SK-N-SH treated with all-trans-retinoic acid at 6 μM for 48 hours (cell line): ENCODE measurements around the gene LRRC42.
A peak's percentile ranks its signal among the peaks of the same experiment; 100 is the strongest.

Source experiments
- ATAC-seq: fragments of 200-7000 bp; cut with Tn5 transposase; 3 replicates; pipeline ENCODE4 v1.9.1; 2020; ENCODE audit warnings: mild to moderate bottlenecking, moderate library complexity
- BACH2 ChIP-seq: fragments of 250-450 bp; sonication (Bioruptor Pico); IDR thresholded peaks from 2 replicates; pipeline ENCODE4 v1.9.0; 2021; ENCODE audit warnings: mild to moderate bottlenecking, borderline replicate concordance
- CSDC2 ChIP-seq: fragments of 250-450 bp; sonication (Bioruptor Pico); IDR thresholded peaks from 2 replicates; pipeline ENCODE4 v1.5.0; 2020; ENCODE audit warnings: mild to moderate bottlenecking, moderate library complexity
- CSRNP3 ChIP-seq: fragments of 250-450 bp; sonication (Bioruptor Pico); IDR thresholded peaks from 2 replicates; pipeline ENCODE4 v1.5.1; 2021; ENCODE audit warnings: mild to moderate bottlenecking, moderate library complexity
- ESRRG ChIP-seq: fragments of 250-450 bp; sonication (Bioruptor Pico); IDR thresholded peaks from 2 replicates; pipeline ENCODE4 v1.6.1; 2021; ENCODE audit warnings: mild to moderate bottlenecking
- OSR1 ChIP-seq: fragments of 250-450 bp; sonication (Bioruptor Pico); IDR thresholded peaks from 2 replicates; pipeline ENCODE4 v1.8.0; 2022; ENCODE audit warnings: moderate library complexity, mild to moderate bottlenecking, inconsistent platforms
- POU6F1 ChIP-seq: fragments of 250-450 bp; sonication (Bioruptor Pico); IDR thresholded peaks from 2 replicates; pipeline ENCODE4 v1.8.0; 2021; ENCODE audit warnings: low read depth, mild to moderate bottlenecking, moderate library complexity, borderline replicate concordance
- PPARA ChIP-seq: fragments of 250-450 bp; sonication (Bioruptor Pico); IDR thresholded peaks from 2 replicates; pipeline ENCODE4 v1.5.0; 2020; ENCODE audit warnings: mild to moderate bottlenecking, borderline replicate concordance
- RARB ChIP-seq: fragments of 250-450 bp; sonication (Bioruptor Pico); IDR thresholded peaks from 2 replicates; pipeline ENCODE4 v1.8.0; 2021; ENCODE audit warnings: mild to moderate bottlenecking, moderate library complexity
- SNAI2 ChIP-seq: fragments of 250-450 bp; sonication (Bioruptor Pico); IDR thresholded peaks from 2 replicates; pipeline ENCODE4 v1.5.0; 2020; ENCODE audit warnings: mild to moderate bottlenecking, moderate library complexity
- TCF4 ChIP-seq: fragments of 250-450 bp; sonication (Bioruptor Pico); IDR thresholded peaks from 2 replicates; pipeline ENCODE4 v1.8.0; 2021; ENCODE audit warnings: mild to moderate bottlenecking, moderate library complexity, borderline replicate concordance
- TOX ChIP-seq: fragments of 250-450 bp; sonication (Bioruptor Pico); IDR thresholded peaks from 2 replicates; pipeline ENCODE4 v1.8.0; 2021; ENCODE audit warnings: mild to moderate bottlenecking, moderate library complexity, borderline replicate concordance
- ZC3H10 ChIP-seq: fragments of 250-450 bp; sonication (Bioruptor Pico); IDR thresholded peaks from 2 replicates; pipeline ENCODE4 v1.5.1; 2021; ENCODE audit warnings: mild to moderate bottlenecking, moderate library complexity
- ZFP30 ChIP-seq: fragments of 450-650 bp; formaldehyde crosslinking; IDR thresholded peaks from 2 replicates; pipeline ENCODE4 v1.5.0; 2022; ENCODE audit warnings: mild to moderate bottlenecking, moderate library complexity
- ZNF565 ChIP-seq: fragments of 450-650 bp; formaldehyde crosslinking; conservative IDR thresholded peaks from 2 replicates; pipeline ENCODE4 v1.5.0; 2020; ENCODE audit warnings: low read depth, mild to moderate bottlenecking, moderate library complexity
- ZNF70 ChIP-seq: fragments of 450-650 bp; formaldehyde crosslinking; IDR thresholded peaks from 2 replicates; pipeline ENCODE4 v1.5.0; 2020; ENCODE audit warnings: mild to moderate bottlenecking, moderate library complexity
- ZNF8 ChIP-seq: fragments of 450-650 bp; formaldehyde crosslinking; IDR thresholded peaks from 2 replicates; pipeline ENCODE4 v1.5.0; 2020; ENCODE audit warnings: mild to moderate bottlenecking, moderate library complexity
- TF ChIP-seq, protein P1 (sequence below): fragments of 250-450 bp; sonication (Bioruptor Pico); IDR thresholded peaks from 2 replicates; pipeline ENCODE4 v1.8.0; 2020; ENCODE audit warnings: mild to moderate bottlenecking, moderate library complexity, borderline replicate concordance
- TF ChIP-seq, protein P2 (sequence below): fragments of 250-450 bp; sonication (Bioruptor Pico); IDR thresholded peaks from 2 replicates; pipeline ENCODE4 v1.5.1; 2020; ENCODE audit warnings: low read depth, mild to moderate bottlenecking, moderate library complexity

The LRRC42 gene

DNA sequence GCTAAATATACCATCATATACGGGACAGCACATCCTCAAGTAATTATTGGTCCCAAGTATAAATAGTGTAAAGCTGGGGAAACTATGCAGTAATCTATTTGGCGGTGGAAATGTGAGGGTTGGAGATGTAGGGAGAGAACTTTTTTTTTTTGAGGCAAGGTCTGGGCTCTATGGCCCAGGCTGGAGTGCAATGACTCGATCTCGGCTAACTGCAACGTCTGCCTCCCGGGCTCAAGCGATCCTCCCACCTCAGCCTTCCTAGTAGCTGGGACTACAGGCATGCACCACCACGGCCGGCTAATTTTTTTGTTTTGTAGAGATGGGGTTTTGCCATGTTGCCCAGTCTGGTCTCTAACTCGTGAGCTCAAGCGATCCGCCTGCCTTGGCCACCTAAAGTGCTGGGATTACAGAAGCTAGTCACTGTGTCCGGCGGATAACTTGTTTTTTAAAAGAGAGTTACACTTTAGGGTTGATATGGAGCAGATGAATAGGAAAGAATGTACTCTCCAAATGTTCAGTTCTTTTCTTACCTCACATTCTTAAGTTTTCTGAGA, 2.6 kb upstream of the LRRC42 start (continued):
- TF ChIP-seq CSRNP3 (CRISPR knock-in tag), result no peak
- TF ChIP-seq SNAI2 (CRISPR knock-in tag), result no peak
- no peak for TF ChIP-seq RARB (CRISPR knock-in tag)
- TF ChIP-seq ZFP30 (CRISPR knock-in tag), result no peak
- TF ChIP-seq ZNF8 (CRISPR knock-in tag), result no peak
- TF ChIP-seq PPARA (CRISPR knock-in tag), result no peak

GRCh38 chr1:53944469-53945182, 1.5 kb upstream of the LRRC42 start:
- TF ChIP-seq ZC3H10 (CRISPR knock-in tag), result no peak
- no peak for TF ChIP-seq TOX (CRISPR knock-in tag)
- no peak for TF ChIP-seq ZNF70 (CRISPR knock-in tag)
- TF ChIP-seq ZNF8 (CRISPR knock-in tag), result no peak
- no peak for TF ChIP-seq ZNF565 (CRISPR knock-in tag)
- TF ChIP-seq TCF4 (CRISPR knock-in tag), result no peak
- no peak for TF ChIP-seq CSRNP3 (CRISPR knock-in tag)
- no peak for TF ChIP-seq BACH2 (CRISPR knock-in tag)
- TF ChIP-seq PPARA (CRISPR knock-in tag), result no peak
- TF ChIP-seq OSR1 (CRISPR knock-in tag), result no peak
- no peak for TF ChIP-seq SNAI2 (CRISPR knock-in tag)
- TF ChIP-seq POU6F1 (CRISPR knock-in tag), result no peak
- TF ChIP-seq ESRRG (CRISPR knock-in tag), result no peak
- ATAC-seq, result peak; percentile 1; the same call in 1 of the 3 replicates

GRCh38 chr1:53945183-53945432, 1.0 kb upstream of the LRRC42 start:
- TF ChIP-seq ZNF565 (CRISPR knock-in tag) (no peak), OSR1 (CRISPR knock-in tag) (no peak)
- no peak for ATAC-seq

DNA sequence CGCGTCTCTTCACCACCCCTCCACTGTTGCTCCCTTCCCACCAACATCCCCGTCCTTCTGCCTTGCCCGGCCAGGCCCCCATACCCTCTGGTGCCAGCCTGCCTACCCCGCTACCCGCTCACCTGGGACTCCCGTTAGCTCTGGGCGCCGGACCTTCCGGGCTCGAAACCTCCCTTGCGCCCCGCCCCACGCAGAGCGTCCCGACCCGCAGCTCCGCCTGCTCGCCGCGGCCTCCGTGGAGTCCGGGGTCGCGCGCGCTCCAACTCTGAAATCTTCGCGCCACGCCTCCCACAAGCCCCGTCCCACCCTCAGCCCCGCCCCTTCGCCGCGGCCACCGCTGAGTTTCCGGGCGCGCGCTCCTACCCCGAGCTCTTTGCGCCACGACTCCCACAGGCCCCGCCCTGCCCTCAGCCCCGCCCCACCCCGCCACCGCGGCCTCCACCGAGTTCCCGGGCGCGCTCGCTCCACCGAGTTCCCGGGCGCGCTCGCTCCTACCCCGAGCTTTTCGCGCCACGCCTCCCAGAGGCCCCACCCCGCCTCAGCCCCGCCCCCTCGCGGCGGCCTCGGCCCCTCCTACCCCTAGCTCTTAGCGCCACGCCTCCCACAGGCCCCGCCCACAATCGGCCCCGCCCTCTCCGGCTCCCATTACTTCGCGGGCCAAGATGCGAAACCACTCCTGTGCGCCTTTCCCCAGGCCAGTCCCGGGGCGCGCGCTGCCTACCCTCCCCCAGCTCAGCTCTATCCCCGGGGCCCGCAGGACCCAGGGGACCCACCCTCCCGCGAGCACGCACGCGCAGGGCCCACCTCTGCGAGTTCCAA, 508 bp upstream of the LRRC42 start, which contains the start of gene IFT25:
TSS of gene IFT25 (minus strand) at position 267 of the 819 bp plus-strand sequence. CDS start 5,617 bp downstream, outside the sequence.
- TF ChIP-seq CSDC2 (CRISPR knock-in tag) (no peak), ZNF70 (CRISPR knock-in tag) (no peak), TCF4 (CRISPR knock-in tag) (no peak), PPARA (CRISPR knock-in tag) (no peak), ZNF8 (CRISPR knock-in tag) (no peak), CSRNP3 (CRISPR knock-in tag) (no peak), OSR1 (CRISPR knock-in tag) (no peak), ZNF565 (CRISPR knock-in tag) (no peak), POU6F1 (CRISPR knock-in tag) (no peak)
- TF ChIP-seq, protein P1, sequence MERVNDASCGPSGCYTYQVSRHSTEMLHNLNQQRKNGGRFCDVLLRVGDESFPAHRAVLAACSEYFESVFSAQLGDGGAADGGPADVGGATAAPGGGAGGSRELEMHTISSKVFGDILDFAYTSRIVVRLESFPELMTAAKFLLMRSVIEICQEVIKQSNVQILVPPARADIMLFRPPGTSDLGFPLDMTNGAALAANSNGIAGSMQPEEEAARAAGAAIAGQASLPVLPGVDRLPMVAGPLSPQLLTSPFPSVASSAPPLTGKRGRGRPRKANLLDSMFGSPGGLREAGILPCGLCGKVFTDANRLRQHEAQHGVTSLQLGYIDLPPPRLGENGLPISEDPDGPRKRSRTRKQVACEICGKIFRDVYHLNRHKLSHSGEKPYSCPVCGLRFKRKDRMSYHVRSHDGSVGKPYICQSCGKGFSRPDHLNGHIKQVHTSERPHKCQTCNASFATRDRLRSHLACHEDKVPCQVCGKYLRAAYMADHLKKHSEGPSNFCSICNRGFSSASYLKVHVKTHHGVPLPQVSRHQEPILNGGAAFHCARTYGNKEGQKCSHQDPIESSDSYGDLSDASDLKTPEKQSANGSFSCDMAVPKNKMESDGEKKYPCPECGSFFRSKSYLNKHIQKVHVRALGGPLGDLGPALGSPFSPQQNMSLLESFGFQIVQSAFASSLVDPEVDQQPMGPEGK, result no peak
- TF ChIP-seq, protein P2, sequence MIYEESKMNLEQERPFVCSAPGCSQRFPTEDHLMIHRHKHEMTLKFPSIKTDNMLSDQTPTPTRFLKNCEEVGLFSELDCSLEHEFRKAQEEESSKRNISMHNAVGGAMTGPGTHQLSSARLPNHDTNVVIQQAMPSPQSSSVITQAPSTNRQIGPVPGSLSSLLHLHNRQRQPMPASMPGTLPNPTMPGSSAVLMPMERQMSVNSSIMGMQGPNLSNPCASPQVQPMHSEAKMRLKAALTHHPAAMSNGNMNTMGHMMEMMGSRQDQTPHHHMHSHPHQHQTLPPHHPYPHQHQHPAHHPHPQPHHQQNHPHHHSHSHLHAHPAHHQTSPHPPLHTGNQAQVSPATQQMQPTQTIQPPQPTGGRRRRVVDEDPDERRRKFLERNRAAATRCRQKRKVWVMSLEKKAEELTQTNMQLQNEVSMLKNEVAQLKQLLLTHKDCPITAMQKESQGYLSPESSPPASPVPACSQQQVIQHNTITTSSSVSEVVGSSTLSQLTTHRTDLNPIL, result no peak
- peak; percentile 90 for ATAC-seq
